Neural progenitor cell (in vitro differentiated cells): ENCODE results near the gene TNNT3. TPM values are rescaled to one million over a fixed set of nuclear protein-coding genes. Genes with fewer than 3 reads are reported as not detected.
A peak's percentile ranks its signal among the peaks of the same experiment; 100 is the strongest.

Experiments
- DNase-seq: peaks from one replicate; pipeline ENCODE4 v3.0.0-alpha.2; 2016; ENCODE audit warnings: low spot score
- H2AFZ ChIP-seq: fragments of 200-600 bp; sonication (generic); replicated peaks from 2 replicates; pipeline ENCODE4 v1.6.1; 2016; ENCODE audit warnings: antibody characterized with exemption
- H3F3A ChIP-seq: fragments of 200-600 bp; sonication (generic); 2 replicates; pipeline ENCODE4 v1.6.1; 2016; ENCODE audit warnings: antibody characterized with exemption, low read depth
- H3K27ac ChIP-seq: fragments of 200-600 bp; sonication (generic); 2 replicates; pipeline ENCODE4 v1.5.1; 2016; ENCODE audit warnings: mild to moderate bottlenecking
- H3K27me3 ChIP-seq: fragments of 200-600 bp; sonication (generic); 2 replicates; pipeline ENCODE4 v1.6.1; 2016; ENCODE audit warnings: mild to moderate bottlenecking, moderate library complexity
- H3K36me3 ChIP-seq: fragments of 200-600 bp; sonication (generic); 2 replicates; pipeline ENCODE4 v1.5.1; 2016
- H3K4me1 ChIP-seq: fragments of 200-600 bp; sonication (generic); 2 replicates; pipeline ENCODE4 v1.6.1; 2016; ENCODE audit warnings: mixed run types
- H3K4me2 ChIP-seq: fragments of 200-600 bp; sonication (generic); 2 replicates; pipeline ENCODE4 v1.6.1; 2016
- H3K4me3 ChIP-seq: fragments of 200-600 bp; sonication (generic); 2 replicates; pipeline ENCODE4 v1.5.1; 2016
- H3K79me2 ChIP-seq: fragments of 200-600 bp; sonication (generic); 2 replicates; pipeline ENCODE4 v1.6.1; 2016; ENCODE audit warnings: low read depth
- H3K9ac ChIP-seq: fragments of 200-600 bp; sonication (generic); 2 replicates; pipeline ENCODE4 v1.6.1; 2016
- H3K9me3 ChIP-seq: fragments of 200-600 bp; sonication (generic); 2 replicates; pipeline ENCODE4 v1.5.1; 2016; ENCODE audit warnings: low read depth
- H4K20me1 ChIP-seq: fragments of 200-600 bp; sonication (generic); 2 replicates; pipeline ENCODE4 v1.6.1; 2016; ENCODE audit warnings: low read depth
- H3K27ac Mint-ChIP-seq: 3 replicates; pipeline ENCODE4 v1.8.0; 2021; ENCODE audit warnings: mixed read lengths
- H3K27me3 Mint-ChIP-seq: 2 replicates; pipeline ENCODE4 v1.8.0; 2022; ENCODE audit warnings: low read depth, mild to moderate bottlenecking, inconsistent platforms, moderate library complexity, mixed read lengths; ENCODE audit not compliant: insufficient read depth
- H3K36me3 Mint-ChIP-seq: 3 replicates; pipeline ENCODE4 v1.8.0; 2021; ENCODE audit warnings: mixed read lengths
- H3K4me1 Mint-ChIP-seq: 3 replicates; pipeline ENCODE4 v1.8.0; 2021; ENCODE audit warnings: mixed read lengths
- H3K4me3 Mint-ChIP-seq: 3 replicates; pipeline ENCODE4 v1.8.0; 2021; ENCODE audit warnings: mild to moderate bottlenecking, moderate library complexity, mixed read lengths
- H3K9me3 Mint-ChIP-seq: 3 replicates; pipeline ENCODE4 v1.8.0; 2020; ENCODE audit warnings: mixed read lengths
- CTCF ChIP-seq: fragments of 200-600 bp; sonication (generic); IDR thresholded peaks from 2 replicates; pipeline ENCODE4 v1.5.1; 2017; ENCODE audit warnings: antibody characterized with exemption, mild to moderate bottlenecking
- EZH2 ChIP-seq: fragments of 200-600 bp; sonication (generic); IDR thresholded peaks from 2 replicates; pipeline ENCODE4 v1.6.1; 2017; ENCODE audit warnings: antibody characterized with exemption, mild to moderate bottlenecking, moderate library complexity
- EZH2phosphoT487 ChIP-seq: fragments of 200-600 bp; sonication (generic); IDR thresholded peaks from 2 replicates; pipeline ENCODE4 v1.6.1; 2017; ENCODE audit warnings: antibody characterized with exemption
- total RNA-seq: library from RNA; depleted of rRNA; stranded (reverse); fragments of >200 nt; gene quantifications from 2 replicates; pipeline ENCODE4 v1.2.3, GENCODE V29; 2015; ENCODE audit warnings: low replicate concordance

The TNNT3 gene
- total RNA-seq, 1 donor from 2014 or later = 0.92 TPM

- no peaks in the 10 kb centered on the region for H3K9me3 ChIP-seq
- TF ChIP-seq EZH2 (no peak), EZH2phosphoT487 (no peak), CTCF (no peak)
- Mint-ChIP-seq H3K4me3 (no peak overlapping the region), H3K4me1 (peaks cover 7% of the 10 kb centered on the region), H3K27ac (no peak overlapping the region), H3K27me3 (peaks cover 5% of the 10 kb centered on the region), H3K9me3 (no peaks in the 10 kb centered on the region), H3K36me3 (no peaks in the 10 kb centered on the region)
- no peaks in the 10 kb centered on the region for H3F3A ChIP-seq
- no peak overlapping the region for H3K9ac ChIP-seq
- H3K27ac ChIP-seq = no peak overlapping the region
- H3K4me2 ChIP-seq = no peak overlapping the region
- no peaks in the 10 kb centered on the region for H4K20me1 ChIP-seq
- H3K79me2 ChIP-seq = no peaks in the 10 kb centered on the region
- no peak overlapping the region for H3K4me3 ChIP-seq
- no peak overlapping the region for H2AFZ ChIP-seq
- no peaks in the 10 kb centered on the region for H3K27me3 ChIP-seq
- peak; percentile 1 for DNase-seq
- no peaks in the 10 kb centered on the region for H3K36me3 ChIP-seq
- no peaks in the 10 kb centered on the region for H3K4me1 ChIP-seq
These were observed 815 bp downstream of the TNNT3 start for GRCh38 chr11:1920128-1920908.

GRCh38 chr11:1920909-1921573 is 1.5 kb downstream of the TNNT3 start:
- Mint-ChIP-seq H3K27me3 (peaks cover 5% of the 10 kb centered on the region), H3K27ac (peak overlapping the region; percentile 37), H3K4me1 (peaks cover 7% of the 10 kb centered on the region), H3K9me3 (no peaks in the 10 kb centered on the region), H3K4me3 (no peak overlapping the region), H3K36me3 (no peaks in the 10 kb centered on the region)
- Histone ChIP-seq H2AFZ (no peak overlapping the region), H3K4me2 (no peak overlapping the region), H3K36me3 (no peaks in the 10 kb centered on the region), H3F3A (no peaks in the 10 kb centered on the region), H4K20me1 (no peaks in the 10 kb centered on the region), H3K27me3 (no peaks in the 10 kb centered on the region), H3K4me3 (no peak overlapping the region), H3K9me3 (no peaks in the 10 kb centered on the region), H3K79me2 (no peaks in the 10 kb centered on the region), H3K27ac (no peak overlapping the region), H3K4me1 (no peaks in the 10 kb centered on the region), H3K9ac (no peak overlapping the region)
- DNase-seq = peak; percentile 11
- TF ChIP-seq EZH2phosphoT487 = no peak

DNA sequence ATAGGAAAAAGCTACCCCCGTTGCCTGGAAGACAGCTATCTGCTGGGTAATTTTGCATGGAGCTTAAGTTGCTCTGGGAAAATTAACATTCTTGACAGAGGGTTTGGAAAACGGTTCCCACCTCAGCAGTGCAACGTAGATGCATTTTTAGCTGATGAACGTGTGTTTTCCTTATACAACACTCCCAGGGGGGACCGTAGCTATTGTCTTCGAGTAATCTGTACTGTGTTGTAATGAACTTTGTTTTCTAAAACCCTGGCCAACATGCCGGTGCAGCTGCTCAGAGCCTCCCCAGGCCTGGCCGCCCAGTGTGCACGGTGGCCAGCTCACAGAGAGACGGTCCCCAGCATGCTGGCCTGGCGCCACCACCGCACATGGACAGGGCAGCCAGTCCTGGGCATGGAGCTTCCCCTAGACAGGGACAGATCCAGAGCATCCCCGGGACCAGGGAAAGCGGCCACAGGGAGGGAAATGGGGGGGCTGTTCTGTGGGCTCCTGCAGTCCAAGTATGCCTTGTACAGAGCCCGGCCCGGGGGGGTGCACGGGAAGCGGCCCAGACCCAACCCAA is 2.2 kb downstream of the TNNT3 start:
- Histone ChIP-seq H3K79me2 (no peaks in the 10 kb centered on the region), H3K4me2 (no peak overlapping the region), H3F3A (no peaks in the 10 kb centered on the region), H3K9ac (no peak overlapping the region), H3K4me3 (no peak overlapping the region), H2AFZ (no peak overlapping the region), H3K9me3 (no peaks in the 10 kb centered on the region), H4K20me1 (no peaks in the 10 kb centered on the region), H3K27ac (no peak overlapping the region), H3K4me1 (no peaks in the 10 kb centered on the region), H3K36me3 (no peaks in the 10 kb centered on the region), H3K27me3 (no peaks in the 10 kb centered on the region)
- no peaks in the 10 kb centered on the region for H3K36me3 Mint-ChIP-seq
- H3K4me3 Mint-ChIP-seq = no peak overlapping the region
- no peak for TF ChIP-seq EZH2phosphoT487
- peaks cover 11% of the 10 kb centered on the region for H3K4me1 Mint-ChIP-seq
- peaks cover 8% of the 10 kb centered on the region for H3K27me3 Mint-ChIP-seq
- peak; percentile 9 for DNase-seq
- H3K27ac Mint-ChIP-seq = peak overlapping the region; percentile 95
- H3K9me3 Mint-ChIP-seq = no peaks in the 10 kb centered on the region

GRCh38 chr11:1922481-1923081 is 3.1 kb downstream of the TNNT3 start:
- no peaks in the 10 kb centered on the region for H3F3A ChIP-seq
- H3K36me3 ChIP-seq = no peaks in the 10 kb centered on the region
- no peaks in the 10 kb centered on the region for H4K20me1 ChIP-seq
- no peaks in the 10 kb centered on the region for H3K9me3 ChIP-seq
- H3K4me2 ChIP-seq = no peak overlapping the region
- H3K79me2 ChIP-seq = no peaks in the 10 kb centered on the region
- no peak overlapping the region for H3K4me3 Mint-ChIP-seq
- H3K9ac ChIP-seq = no peak overlapping the region
- no peaks in the 10 kb centered on the region for H3K36me3 Mint-ChIP-seq
- H3K9me3 Mint-ChIP-seq = no peaks in the 10 kb centered on the region
- H3K27ac ChIP-seq = no peak overlapping the region
- peaks cover 12% of the 10 kb centered on the region for H3K4me1 Mint-ChIP-seq
- no peak for TF ChIP-seq EZH2
- no peak for TF ChIP-seq EZH2phosphoT487
- no peak for TF ChIP-seq CTCF
- H3K4me3 ChIP-seq = no peak overlapping the region
- H2AFZ ChIP-seq = no peak overlapping the region
- H3K4me1 ChIP-seq = peaks cover 4% of the 10 kb centered on the region
- peaks cover 9% of the 10 kb centered on the region for H3K27me3 Mint-ChIP-seq
- DNase-seq = peak; percentile 1
- no peaks in the 10 kb centered on the region for H3K27me3 ChIP-seq
- H3K27ac Mint-ChIP-seq = peak overlapping the region; percentile 85
